ENCODE measurements around the gene PGBD1.

GRCh38 chr6:28312939-28313338 is 31.6 kb downstream of the PGBD1 start:
- no peak for TF ChIP-seq POLR2AphosphoS5 (IDR thresholded peaks at IDR 0.05; ENCODE audit: low read depth, low read length)
- TF ChIP-seq TAF1 (IDR thresholded peaks at IDR 0.05; ENCODE audit: borderline replicate concordance, insufficient read depth, low read length): no peak
- no peak for TF ChIP-seq REST (IDR thresholded peaks at IDR 0.05; ENCODE audit: insufficient read depth in 1 of 2, low read depth in 2 of 2, low read length in 2 of 2)
- TF ChIP-seq SIN3A (IDR thresholded peaks at IDR 0.05; ENCODE audit: borderline replicate concordance, insufficient read depth, low read length): no peak
- no peak for TF ChIP-seq FOXP2 (optimal IDR thresholded peaks at IDR 0.05; ENCODE audit: borderline replicate concordance, extremely low read depth, extremely low read length, insufficient read depth)

Measured in PFSK-1 (cell line).